Mucosa of gallbladder (tissue), 1 donor: ENCODE results near the gene ODAD4. TPM values are rescaled to one million over a fixed set of nuclear protein-coding genes. Genes with fewer than 3 reads are reported as not detected.

ENCODE experiments used
- DNase-seq: peaks from one replicate; pipeline ENCODE4 v3.0.0-alpha.2; 2020; ENCODE audit warnings: low spot score
- total RNA-seq: library from RNA; stranded (reverse); gene quantifications from one replicate; pipeline ENCODE4 v1.2.1, GENCODE V29; 2021
- donor health status: DM: no; HTN: no; CAD: no.

The ODAD4 gene
- 1.6 TPM for total RNA-seq

- peak; percentile 97 for DNase-seq
These were observed at the start of gene ODAD4 for GRCh38 chr17:41930009-41930832. Gene ODAD4 (plus strand): TSS chr17:41930617. CDS start chr17:41930724, 107 bp downstream.

GRCh38 chr17:41882756-41883155 is 47.7 kb upstream of the ODAD4 start:
- no peak for DNase-seq

DNA sequence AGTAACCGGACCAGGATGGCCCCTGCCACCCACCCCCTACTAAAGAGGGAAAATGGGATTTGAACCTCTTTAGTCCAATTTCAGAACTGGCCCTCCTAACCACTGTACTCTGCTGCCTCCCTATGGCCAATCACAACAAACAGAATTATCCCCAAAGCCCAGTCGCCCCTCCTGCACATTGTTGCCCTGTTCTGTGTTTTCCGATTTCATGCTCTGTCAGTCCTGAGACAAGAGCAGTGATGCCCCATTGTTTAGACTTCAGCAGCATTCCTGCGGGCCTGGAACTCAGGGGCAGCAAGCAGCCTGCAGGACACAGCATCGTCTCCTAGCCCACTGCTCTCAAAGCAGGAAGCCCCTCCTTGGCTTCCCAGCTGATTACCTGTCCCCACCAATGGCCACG is 44.7 kb upstream of the ODAD4 start:
- no peak for DNase-seq

DNA sequence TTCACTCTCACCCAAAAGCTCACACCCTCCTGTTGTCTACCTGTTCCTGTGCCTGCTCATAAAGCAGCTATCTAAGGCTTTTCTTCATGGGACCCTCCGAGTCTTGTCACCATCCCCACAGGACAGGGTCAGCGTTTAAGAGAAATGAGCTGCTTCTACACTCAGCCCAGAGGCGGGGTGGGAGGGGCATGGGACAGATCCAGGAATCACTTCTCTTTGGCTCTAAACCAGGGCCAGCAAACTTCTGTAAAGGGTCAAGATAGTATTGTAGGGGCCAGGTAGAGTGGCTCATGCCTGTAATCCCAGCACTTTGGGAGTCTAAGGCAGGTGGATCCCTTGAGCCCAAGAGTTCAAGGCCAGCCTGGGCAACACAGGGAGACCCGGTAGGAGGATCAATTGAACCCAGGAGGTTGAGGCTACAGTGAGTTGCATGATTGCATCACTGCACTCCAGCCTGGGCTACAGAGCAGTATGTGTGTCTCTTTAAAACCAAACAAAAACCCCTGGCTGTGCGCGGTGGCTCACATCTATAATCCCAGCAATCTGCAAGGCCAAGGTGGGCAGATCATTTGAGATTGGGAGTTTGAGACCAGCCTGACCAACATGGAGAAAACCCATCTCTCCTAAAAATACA is 42.0 kb upstream of the ODAD4 start:
- no peak for DNase-seq

DNA sequence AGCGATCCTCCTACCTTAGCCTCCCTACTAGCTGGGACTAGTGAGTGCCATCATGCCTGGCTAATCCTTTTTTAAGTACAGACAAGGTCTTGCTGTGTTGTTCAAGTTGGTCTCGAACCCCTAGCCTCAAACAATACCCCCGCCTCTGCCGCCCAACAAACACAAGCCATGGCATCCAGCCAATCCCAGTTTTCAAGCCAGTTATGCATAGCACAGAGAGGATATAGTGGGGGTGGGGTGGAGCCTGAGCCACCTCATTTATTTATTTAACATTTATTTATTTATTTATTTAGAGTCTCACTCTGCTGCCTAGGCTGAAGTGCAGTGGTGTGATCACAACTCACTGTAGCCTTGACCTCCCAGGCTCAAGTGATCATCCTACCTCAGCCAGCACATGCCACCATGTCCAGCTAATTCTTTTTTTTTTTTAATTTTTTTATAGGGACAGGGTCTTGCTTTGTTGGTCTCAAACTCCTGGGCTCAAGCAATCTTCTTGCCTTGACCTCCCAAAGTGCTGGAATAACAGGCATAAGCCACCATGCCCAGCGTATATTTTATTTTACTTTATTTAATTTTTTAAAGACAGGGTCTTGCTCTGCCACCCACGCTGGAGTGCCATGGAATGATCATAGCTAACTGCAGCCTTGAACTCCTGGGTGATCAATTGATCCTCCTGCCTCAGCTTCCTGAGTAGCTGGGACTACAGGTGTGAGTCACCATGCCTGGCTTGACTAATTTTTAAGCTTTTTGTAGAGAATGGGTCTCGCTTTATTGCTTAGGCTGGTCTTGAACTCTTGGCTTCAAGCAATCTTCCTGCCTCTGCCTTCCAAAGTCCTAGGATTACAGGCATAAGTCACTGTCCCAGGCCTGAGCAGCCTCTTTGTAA is 39.0 kb upstream of the ODAD4 start:
- no peak for DNase-seq

DNA sequence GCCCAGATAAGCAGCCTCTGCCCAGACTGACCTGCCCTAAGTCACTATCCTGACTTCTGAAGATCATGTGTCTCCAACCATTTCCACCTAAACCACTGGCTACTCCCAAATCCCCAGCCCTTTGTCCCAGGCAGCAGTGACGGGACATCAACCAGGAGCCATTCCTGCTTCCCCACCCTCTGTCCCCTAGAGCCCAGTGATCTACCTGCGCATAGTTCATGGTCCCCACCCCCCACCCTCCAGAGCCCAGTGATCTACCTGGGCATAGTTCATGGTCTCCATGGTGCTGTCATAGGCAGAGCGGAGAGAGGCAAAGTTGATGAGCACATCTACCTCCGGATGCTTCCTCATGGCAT is 38.4 kb upstream of the ODAD4 start:
- no peak for DNase-seq

GRCh38 chr17:41893384-41893783 is 37.0 kb upstream of the ODAD4 start:
- DNase-seq: no peak

DNA sequence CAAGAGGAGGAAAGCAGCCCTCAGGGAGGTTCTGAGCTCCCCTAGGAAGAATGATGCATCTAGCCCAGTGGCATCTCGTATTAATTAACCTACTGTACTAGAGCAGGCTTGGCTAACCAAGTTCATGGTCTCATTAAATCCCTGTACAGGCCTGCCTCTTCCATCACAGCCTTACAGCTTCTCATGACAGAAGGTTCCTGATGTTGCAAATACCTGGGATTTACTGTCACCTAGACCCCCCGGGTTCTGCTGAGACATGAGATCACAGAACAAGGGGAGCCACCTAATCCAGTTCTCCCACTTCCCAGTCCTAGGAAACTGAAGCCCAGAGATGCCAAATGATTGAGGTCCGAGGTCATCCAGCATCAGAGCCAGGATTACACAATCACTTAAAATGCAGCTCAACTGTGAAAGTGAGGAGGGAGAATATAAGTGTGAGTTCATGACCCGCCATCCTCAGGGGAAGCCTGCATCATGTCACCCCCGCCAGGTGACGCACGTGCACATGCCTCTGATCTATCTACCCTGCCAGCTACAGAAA is 35.6 kb upstream of the ODAD4 start:
- no peak for DNase-seq

DNA sequence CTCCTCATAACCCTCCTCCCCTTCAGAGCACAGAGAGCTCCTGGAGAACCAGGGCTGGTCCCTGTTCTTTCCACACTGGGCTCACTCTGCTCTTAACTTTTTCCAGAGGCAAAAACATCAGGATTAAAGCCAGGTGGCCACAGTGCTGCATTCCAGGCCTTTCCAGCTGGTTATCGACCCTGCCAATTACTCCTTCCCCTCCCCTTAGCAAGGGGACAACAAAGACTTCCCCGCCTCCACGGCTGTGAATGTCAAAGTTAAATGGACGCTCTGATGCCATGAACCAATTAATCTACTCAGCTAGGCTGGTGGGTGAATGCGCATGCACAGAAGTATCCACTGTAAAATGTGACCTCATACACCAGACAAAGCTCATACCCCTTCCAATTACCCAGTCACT is 34.8 kb upstream of the ODAD4 start:
- DNase-seq: no peak

DNA sequence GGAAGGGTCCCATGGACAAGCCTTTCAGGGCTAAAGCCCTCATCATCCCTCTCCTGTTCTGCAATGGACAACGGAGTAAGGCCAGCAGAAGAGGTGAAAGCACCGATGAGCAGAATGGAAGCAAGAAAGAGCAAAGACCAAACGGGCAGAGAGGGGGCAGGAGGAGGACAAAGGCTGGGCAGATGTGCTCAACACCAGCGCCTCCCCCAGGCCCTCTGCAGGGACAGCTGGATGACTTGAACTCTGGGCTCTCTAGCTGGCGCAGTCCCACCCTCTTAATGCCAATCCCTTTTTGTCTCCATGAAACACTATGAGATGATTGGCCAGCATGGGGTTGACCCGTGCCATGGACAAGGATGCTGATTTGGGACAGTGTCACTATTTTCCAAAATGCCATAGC is 33.7 kb upstream of the ODAD4 start:
- DNase-seq: no peak

- DNase-seq: no peak
These were observed 28.8 kb upstream of the ODAD4 start for GRCh38 chr17:41901646-41902045.

GRCh38 chr17:41904242-41904841 is 26.1 kb upstream of the ODAD4 start:
- no peak for DNase-seq

DNA sequence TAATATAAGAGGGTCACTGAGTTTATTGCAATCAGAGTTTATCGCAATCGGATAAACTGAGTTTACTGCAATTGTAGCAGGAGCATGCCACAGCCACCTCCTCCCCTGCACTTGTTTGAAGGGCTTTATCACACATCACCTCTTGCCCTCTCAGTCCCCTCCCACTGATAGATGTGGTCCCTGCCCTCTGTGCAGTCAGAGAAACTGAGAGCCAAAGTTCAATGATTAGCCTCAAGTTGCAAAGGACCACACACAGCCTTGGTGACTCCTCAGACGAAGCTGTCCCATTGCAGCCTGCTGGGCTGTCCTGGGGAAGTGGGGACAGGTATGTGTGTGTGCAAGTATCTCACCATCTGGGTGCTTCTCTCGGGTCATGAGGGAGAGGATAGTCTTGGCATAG is 25.2 kb upstream of the ODAD4 start:
- no peak for DNase-seq

GRCh38 chr17:41906465-41907184 is 23.8 kb upstream of the ODAD4 start:
- DNase-seq: no peak

- no peak for DNase-seq
These were observed 23.2 kb upstream of the ODAD4 start for GRCh38 chr17:41907185-41907556.

DNA sequence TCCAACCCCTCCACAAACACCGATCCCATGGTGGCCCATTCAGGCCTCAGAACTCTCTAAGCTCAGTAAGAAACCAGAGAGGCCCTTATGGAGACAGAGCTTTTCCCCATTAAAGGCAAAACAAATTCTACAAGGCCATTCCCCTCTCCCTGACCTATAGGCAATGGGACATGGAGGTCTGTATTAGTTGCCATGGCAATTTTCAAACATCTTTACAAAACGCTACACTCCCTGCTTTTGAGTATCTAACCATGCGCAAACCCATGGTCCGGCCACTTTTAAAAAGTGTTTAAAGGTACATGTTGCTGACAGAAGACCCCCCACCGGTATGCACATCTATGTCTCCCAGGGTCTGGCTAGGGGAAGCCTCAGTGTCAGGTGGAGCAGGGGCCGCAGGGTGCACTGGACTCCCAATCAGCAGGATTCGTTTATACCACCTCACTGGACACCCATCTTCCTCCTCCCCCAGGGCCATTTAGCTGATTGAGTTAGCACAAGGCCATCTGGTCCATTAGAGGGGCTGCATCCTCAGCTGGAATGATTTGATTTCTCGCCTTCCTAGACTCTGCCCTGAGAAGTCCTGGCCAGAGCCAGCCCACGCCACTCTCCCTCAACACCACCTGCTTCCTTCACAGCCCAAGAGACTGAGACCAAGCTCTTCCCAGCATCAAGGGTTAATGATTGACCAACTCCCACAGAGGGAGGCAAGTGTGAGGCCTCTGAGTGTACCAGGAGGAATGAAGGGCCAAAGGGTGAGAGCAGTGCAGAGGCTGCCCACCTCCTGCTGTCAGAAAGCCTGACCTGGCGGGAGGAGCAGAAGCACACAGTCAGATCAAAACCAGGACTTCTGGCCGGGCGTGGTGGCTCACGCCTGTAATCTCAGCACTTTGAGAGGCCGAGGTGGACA is 22.5 kb upstream of the ODAD4 start:
- peak; percentile 30 for DNase-seq

DNA sequence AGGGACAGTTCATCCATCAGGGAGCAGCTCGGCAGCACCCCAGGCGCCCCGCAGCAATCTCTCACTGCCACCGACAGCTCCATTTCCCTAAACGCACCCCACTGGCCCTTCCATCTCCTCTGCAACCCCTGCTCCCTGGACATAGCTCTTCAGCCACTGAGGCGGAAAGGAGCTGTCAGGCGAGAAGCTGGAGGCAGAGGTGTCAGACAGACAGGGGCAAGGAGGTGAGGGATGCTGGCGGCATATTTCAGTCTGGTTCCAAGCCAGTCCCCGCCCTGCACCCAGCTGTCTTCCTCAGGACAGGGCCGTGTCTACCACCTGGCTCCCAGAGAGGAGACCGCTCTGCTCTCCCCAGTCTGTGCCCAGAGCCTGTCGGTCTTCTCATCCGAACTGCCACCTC is 21.3 kb upstream of the ODAD4 start:
- DNase-seq: no peak

- no peak for DNase-seq
These were observed 19.6 kb upstream of the ODAD4 start for GRCh38 chr17:41910701-41911391.

DNA sequence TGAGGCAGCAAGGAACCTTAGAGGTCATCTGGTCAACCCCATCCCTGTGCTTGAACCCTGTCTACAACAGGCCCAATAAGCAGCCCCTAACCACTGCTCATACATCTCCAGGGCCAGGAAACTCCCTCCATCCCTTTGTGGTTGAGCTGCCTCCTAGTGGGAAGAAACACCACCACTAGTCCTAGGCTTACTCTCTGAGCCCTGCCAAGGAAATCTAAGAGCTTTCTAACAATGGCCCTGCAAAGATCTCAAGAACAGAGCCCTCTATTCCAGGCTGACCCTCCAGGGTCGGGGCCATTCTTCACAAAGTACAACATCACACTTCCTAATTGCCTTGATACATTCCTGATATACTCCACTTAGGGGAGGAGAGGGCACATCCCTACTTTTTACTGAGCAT is 17.5 kb upstream of the ODAD4 start:
- DNase-seq: no peak

DNA sequence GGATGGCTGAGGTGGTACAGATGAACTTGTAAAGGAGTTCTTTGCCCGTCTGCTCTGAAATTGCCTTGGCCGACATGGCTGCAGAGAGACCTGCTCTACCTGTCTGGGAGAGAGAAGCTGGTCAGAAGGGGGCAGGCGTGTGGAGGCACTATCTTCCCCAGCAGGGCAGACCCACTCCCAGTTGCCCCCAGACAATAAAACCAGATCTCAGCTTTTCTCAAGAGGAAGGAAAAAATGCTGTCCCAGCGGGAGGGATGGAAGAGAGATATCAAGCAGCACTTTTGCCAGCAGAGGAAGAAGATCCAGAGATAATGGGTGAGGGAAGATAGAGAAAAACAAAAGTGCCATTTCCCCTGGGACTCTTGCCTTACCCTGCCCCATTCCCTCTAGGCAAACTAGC is 16.6 kb upstream of the ODAD4 start:
- no peak for DNase-seq
